ENCODE measurements around the gene TRIM52. TPM values are rescaled to one million over a fixed set of nuclear protein-coding genes. Genes with fewer than 3 reads are reported as not detected.
"Not testable (repeated sequence)": the region's sequence is repeated elsewhere in the genome, so short reads cannot be mapped to it uniquely, and the experiment has no call there.

Gene TRIM52
- total and polyA plus RNA-seq, 4 experiments from 2014 or later, result 19.4 to 76.8 (median 60.1) TPM

GRCh38 chr5:181215997-181216989, 44.6 kb downstream of the TRIM52 start:
- DNase-seq, result peak; percentile 39 to 57 (median 51)
- H3K9me3 Mint-ChIP-seq, result peaks cover 0 to 25% (median 0%) of the 10 kb centered on the region in 8 donors
- peak overlapping the region; percentile 29 for H3K27ac ChIP-seq (ENCODE audit: low read depth, low read length)
- H3K27me3 Mint-ChIP-seq, result peaks cover 2 to 10% of the 10 kb centered on the region in 2 donors
- ChIA-PET CTCF (ENCODE audit: partially characterized antibody) (interaction anchor here (0.6 to 2.5 kb wide), 4 partner anchors 9 to 45 kb away, joined by 3 to 16 read pairs (median 4); partner anchors contain the start of gene TRIM52), POLR2A (ENCODE audit: partially characterized antibody) (interaction anchor here (0.6 to 3.7 kb wide), 7 partner anchors 10 to 45 kb away, joined by 3 to 79 read pairs (median 15); partner anchors contain the start of genes RACK1, TRIM52 and TRIM7)
- no peaks in the 10 kb centered on the region for H3K36me3 ChIP-seq (ENCODE audit: insufficient read depth, low read length)
- H3K4me1 Mint-ChIP-seq, result peaks cover 19 to 55% (median 36%) of the 10 kb centered on the region in 4 donors
- H3K27ac Mint-ChIP-seq, result peak overlapping the region; percentile 77 to 100 (median 96)
- peaks cover 27% of the 10 kb centered on the region for H3K4me1 ChIP-seq (ENCODE audit: insufficient read depth, low read length)
- H3K4me3 ChIP-seq (ENCODE audit: low read length in 2 of 2), result peak overlapping the region; percentile 33 to 59
- H3K27me3 ChIP-seq (ENCODE audit: insufficient read depth, low read length), result no peaks in the 10 kb centered on the region
- peak overlapping the region; percentile 95 to 100 (median 99) for H3K4me3 Mint-ChIP-seq
- intact Hi-C loops (cut with micrococcal nuclease), result no loop called here
- no peaks in the 10 kb centered on the region for H3K9me3 ChIP-seq (ENCODE audit: control insufficient read depth in 1 of 2, low read length in 2 of 2)
- H3K36me3 Mint-ChIP-seq, result peaks cover 0 to 16% of the 10 kb centered on the region in 2 donors

DNA sequence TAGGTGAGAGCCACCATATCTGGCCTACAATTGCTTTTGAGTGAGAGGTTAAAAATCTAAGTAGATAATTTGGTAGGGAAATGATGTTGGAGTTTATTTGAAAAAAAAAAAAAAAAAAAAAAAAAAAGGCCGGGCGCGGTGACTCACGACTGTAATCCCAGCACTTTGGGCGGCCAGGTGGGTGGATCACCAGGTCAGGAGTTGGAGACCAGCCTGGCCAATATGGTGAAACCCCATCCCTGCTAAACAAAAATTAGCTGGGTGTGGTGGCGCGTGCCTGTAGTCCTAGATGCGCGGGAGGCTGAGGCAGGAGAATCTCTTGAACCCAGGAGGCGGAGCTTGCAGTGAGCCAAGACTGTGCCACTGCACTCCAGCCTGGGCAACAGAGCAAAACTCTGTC, 46.7 kb downstream of the TRIM52 start:
- Mint-ChIP-seq H3K9me3 (peaks cover 0 to 15% (median 0%) of the 10 kb centered on the region in 8 donors), H3K4me1 (peaks cover 16 to 38% (median 24%) of the 10 kb centered on the region in 4 donors), H3K36me3 (peaks cover 0 to 14% of the 10 kb centered on the region in 2 donors)
- ChIA-PET CTCF (ENCODE audit: partially characterized antibody) (interaction anchor here (1.4 to 2.8 kb wide), 2 partner anchors 24 to 29 kb away, joined by 3 to 8 read pairs; no protein-coding TSS in a partner anchor), POLR2A (ENCODE audit: partially characterized antibody) (interaction anchor here (0.9 to 2.8 kb wide), 7 partner anchors 7 to 47 kb away, joined by 3 to 11 read pairs (median 4); partner anchors contain the start of genes TRIM41 and TRIM52)
- H3K27ac ChIP-seq (ENCODE audit: low read depth, low read length); H3K27me3 ChIP-seq (ENCODE audit: insufficient read depth, low read length); H3K4me3 Mint-ChIP-seq; intact Hi-C loops (cut with micrococcal nuclease); H3K4me3 ChIP-seq (ENCODE audit: low read length in 2 of 2); H3K27ac Mint-ChIP-seq; H3K27me3 Mint-ChIP-seq; H3K36me3 ChIP-seq (ENCODE audit: insufficient read depth, low read length); H3K9me3 ChIP-seq (ENCODE audit: control insufficient read depth in 1 of 2, low read length in 2 of 2); DNase-seq: not testable (repeated sequence)
- peaks cover 17% of the 10 kb centered on the region for H3K4me1 ChIP-seq (ENCODE audit: insufficient read depth, low read length)

DNA sequence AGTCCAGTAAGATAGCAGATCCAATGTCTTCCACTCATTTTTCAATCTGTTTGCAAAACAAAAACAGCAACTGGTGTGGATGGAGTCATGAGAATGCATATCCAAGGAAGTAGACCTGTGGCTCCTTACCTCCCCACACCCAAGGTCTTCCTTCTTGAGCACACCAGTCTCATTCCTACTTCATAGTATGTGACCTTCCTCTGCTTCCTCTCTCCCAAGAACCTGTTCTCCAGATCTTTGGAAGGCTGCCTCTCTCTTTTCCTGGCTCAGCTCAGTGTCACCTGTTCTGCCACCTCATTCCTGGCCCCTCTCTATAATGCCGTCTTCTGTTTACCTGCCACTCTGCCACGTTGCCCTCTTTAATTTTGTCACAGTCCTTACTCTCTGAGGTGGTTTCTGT, 48.0 kb downstream of the TRIM52 start:
- Histone ChIP-seq H3K4me3 (ENCODE audit: low read length in 2 of 2) (no peak overlapping the region), H3K36me3 (ENCODE audit: insufficient read depth, low read length) (no peaks in the 10 kb centered on the region), H3K27ac (ENCODE audit: low read depth, low read length) (no peak overlapping the region), H3K4me1 (ENCODE audit: insufficient read depth, low read length) (peaks cover 18% of the 10 kb centered on the region), H3K27me3 (ENCODE audit: insufficient read depth, low read length) (no peaks in the 10 kb centered on the region), H3K9me3 (ENCODE audit: control insufficient read depth in 1 of 2, low read length in 2 of 2) (no peaks in the 10 kb centered on the region)
- DNase-seq, result no peak
- ChIA-PET CTCF (ENCODE audit: partially characterized antibody) (interaction anchor here (2.8 kb wide), 1 partner anchor 23 kb away, joined by 8 read pairs; no protein-coding TSS in a partner anchor), POLR2A (ENCODE audit: partially characterized antibody) (interaction anchor here (0.8 to 2.8 kb wide), 5 partner anchors 10 to 48 kb away, joined by 3 to 11 read pairs (median 4); partner anchors contain the start of genes TRIM41 and TRIM52)
- intact Hi-C loops (cut with micrococcal nuclease), result no loop called here
- H3K27ac Mint-ChIP-seq, result peak overlapping the region in 2 of 7 donors; percentile 4 to 19
- H3K4me1 Mint-ChIP-seq, result peaks cover 18 to 38% (median 22%) of the 10 kb centered on the region in 4 donors
- H3K9me3 Mint-ChIP-seq, result peaks cover 0 to 8% (median 0%) of the 10 kb centered on the region in 8 donors
- peaks cover 0 to 9% of the 10 kb centered on the region in 2 donors for H3K36me3 Mint-ChIP-seq
- H3K27me3 Mint-ChIP-seq, result peaks cover 2 to 4% of the 10 kb centered on the region in 2 donors
- peak overlapping the region in 1 of 8 donors; percentile 52 for H3K4me3 Mint-ChIP-seq

GRCh38 chr5:181212080-181212479, 48.9 kb downstream of the TRIM52 start:
- no peak overlapping the region for H3K4me3 Mint-ChIP-seq
- peaks cover 0 to 5% of the 10 kb centered on the region in 2 donors for H3K36me3 Mint-ChIP-seq
- no peak overlapping the region for H3K27ac ChIP-seq (ENCODE audit: low read depth, low read length)
- peaks cover 19% of the 10 kb centered on the region for H3K4me1 ChIP-seq (ENCODE audit: insufficient read depth, low read length)
- H3K4me1 Mint-ChIP-seq, result peaks cover 20 to 41% (median 23%) of the 10 kb centered on the region in 4 donors
- H3K27ac Mint-ChIP-seq, result peak overlapping the region in 1 of 7 donors; percentile 59
- H3K9me3 Mint-ChIP-seq, result peaks cover 0 to 9% (median 0%) of the 10 kb centered on the region in 8 donors
- ChIA-PET POLR2A (ENCODE audit: partially characterized antibody) (interaction anchor here (0.8 to 2.4 kb wide), 4 partner anchors 22 to 48 kb away, joined by 3 to 6 read pairs (median 4); partner anchors contain the start of gene TRIM52), CTCF (ENCODE audit: partially characterized antibody) (interaction anchor here (2.8 kb wide), 1 partner anchor 22 kb away, joined by 8 read pairs; no protein-coding TSS in a partner anchor)
- H3K9me3 ChIP-seq (ENCODE audit: control insufficient read depth in 1 of 2, low read length in 2 of 2), result no peaks in the 10 kb centered on the region
- intact Hi-C loops (cut with micrococcal nuclease), result no loop called here
- peaks cover 2 to 4% of the 10 kb centered on the region in 2 donors for H3K27me3 Mint-ChIP-seq
- H3K36me3 ChIP-seq (ENCODE audit: insufficient read depth, low read length), result no peaks in the 10 kb centered on the region
- no peak for DNase-seq
- no peak overlapping the region for H3K4me3 ChIP-seq (ENCODE audit: low read length in 2 of 2)
- no peaks in the 10 kb centered on the region for H3K27me3 ChIP-seq (ENCODE audit: insufficient read depth, low read length)

- Mint-ChIP-seq H3K4me3 (no peak overlapping the region), H3K27ac (peak overlapping the region in 2 of 7 donors; percentile 37 to 66), H3K4me1 (peaks cover 22 to 45% (median 26%) of the 10 kb centered on the region in 4 donors), H3K36me3 (peaks cover 0 to 11% of the 10 kb centered on the region in 2 donors), H3K9me3 (peaks cover 0 to 18% (median 3%) of the 10 kb centered on the region in 8 donors), H3K27me3 (peaks cover 6 to 10% of the 10 kb centered on the region in 2 donors)
- Histone ChIP-seq H3K27ac (ENCODE audit: low read depth, low read length) (no peak overlapping the region), H3K4me3 (ENCODE audit: low read length in 2 of 2) (no peak overlapping the region), H3K27me3 (ENCODE audit: insufficient read depth, low read length) (no peaks in the 10 kb centered on the region), H3K36me3 (ENCODE audit: insufficient read depth, low read length) (no peaks in the 10 kb centered on the region), H3K9me3 (ENCODE audit: control insufficient read depth in 1 of 2, low read length in 2 of 2) (no peaks in the 10 kb centered on the region), H3K4me1 (ENCODE audit: insufficient read depth, low read length) (peaks cover 17% of the 10 kb centered on the region)
- CTCF ChIA-PET (ENCODE audit: partially characterized antibody), result no interaction called here
- DNase-seq, result no peak
- intact Hi-C loops (cut with micrococcal nuclease), result no loop called here
- POLR2A ChIA-PET (ENCODE audit: partially characterized antibody), result interaction anchor here (0.6 to 2.4 kb wide), 2 partner anchors 20 to 49 kb away, joined by 3 to 6 read pairs; partner anchors contain the start of gene TRIM52
These were observed 49.7 kb downstream of the TRIM52 start for GRCh38 chr5:181211208-181211607.

DNA sequence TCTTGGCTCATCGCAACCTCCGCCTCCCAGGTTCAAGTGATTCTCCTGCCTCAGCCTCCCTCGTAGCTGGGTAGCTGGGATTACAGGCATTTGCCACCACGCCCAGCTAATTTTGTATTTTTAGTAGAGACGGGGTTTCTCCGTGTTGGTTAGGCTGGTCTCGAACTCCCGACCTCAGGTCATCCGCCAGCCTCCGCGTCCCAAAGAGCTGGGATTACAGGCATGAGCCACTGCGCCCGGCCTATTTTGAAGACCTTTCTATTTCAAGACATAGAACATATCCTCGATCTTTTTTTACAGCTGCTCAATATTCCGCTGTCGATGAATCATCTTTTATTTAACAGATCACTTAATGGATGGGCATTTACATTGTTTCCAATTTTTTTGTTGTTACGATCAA, 50.2 kb downstream of the TRIM52 start:
- H3K4me3 Mint-ChIP-seq; H3K36me3 ChIP-seq (ENCODE audit: insufficient read depth, low read length); H3K27me3 ChIP-seq (ENCODE audit: insufficient read depth, low read length); H3K27me3 Mint-ChIP-seq; H3K4me3 ChIP-seq (ENCODE audit: low read length in 2 of 2); intact Hi-C loops (cut with micrococcal nuclease); H3K9me3 ChIP-seq (ENCODE audit: control insufficient read depth in 1 of 2, low read length in 2 of 2); DNase-seq; H3K27ac ChIP-seq (ENCODE audit: low read depth, low read length): not testable (repeated sequence)
- Mint-ChIP-seq H3K36me3 (peaks cover 0 to 14% of the 10 kb centered on the region in 2 donors), H3K27ac (peak overlapping the region in 2 of 7 donors; percentile 22 to 66), H3K4me1 (peaks cover 26 to 46% (median 29%) of the 10 kb centered on the region in 4 donors), H3K9me3 (peaks cover 0 to 21% (median 3%) of the 10 kb centered on the region in 8 donors)
- ChIA-PET POLR2A (ENCODE audit: partially characterized antibody) (interaction anchor here (0.6 to 1.1 kb wide), 2 partner anchors 19 to 22 kb away, joined by 3 read pairs; no protein-coding TSS in a partner anchor), CTCF (ENCODE audit: partially characterized antibody) (interaction anchor here (1.1 kb wide), 1 partner anchor 20 kb away, joined by 3 read pairs; no protein-coding TSS in a partner anchor)
- H3K4me1 ChIP-seq (ENCODE audit: insufficient read depth, low read length), result peaks cover 18% of the 10 kb centered on the region

Measured in CD4-positive, alpha-beta memory T cell (primary cell).